Stimulated activated CD8-positive, alpha-beta memory T cell treated with anti-CD3 and anti-CD28 coated beads, Interleukin-7, amount 100 ng/mL, for 24 hours (primary cell): ENCODE data around the gene FAM228B.

Experiments
- DNase-seq: peaks from one replicate; pipeline ENCODE4 v3.0.0-alpha.2; 2020; ENCODE audit warnings: low read depth

FAM228B gene

DNA sequence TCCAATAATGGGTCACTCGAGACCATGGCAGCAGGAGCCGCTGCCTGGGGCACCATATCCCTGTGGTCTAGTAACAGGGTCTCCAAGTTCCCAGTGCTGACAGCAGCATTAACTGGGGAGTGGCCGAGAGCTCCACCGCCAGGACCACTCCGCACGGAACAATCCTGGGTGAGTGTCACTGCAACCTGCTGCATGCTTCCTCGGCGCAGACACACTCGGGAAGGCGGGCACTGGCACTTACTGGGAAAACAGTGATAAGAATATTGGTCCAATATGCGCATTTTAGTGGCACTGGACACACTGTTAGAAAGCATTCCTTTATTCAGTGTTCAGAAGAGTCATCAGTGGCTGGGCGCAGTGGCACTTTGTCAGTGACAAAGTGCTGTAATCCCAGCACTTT lies 81.2 kb downstream of the FAM228B start:
- no peak for DNase-seq

DNA sequence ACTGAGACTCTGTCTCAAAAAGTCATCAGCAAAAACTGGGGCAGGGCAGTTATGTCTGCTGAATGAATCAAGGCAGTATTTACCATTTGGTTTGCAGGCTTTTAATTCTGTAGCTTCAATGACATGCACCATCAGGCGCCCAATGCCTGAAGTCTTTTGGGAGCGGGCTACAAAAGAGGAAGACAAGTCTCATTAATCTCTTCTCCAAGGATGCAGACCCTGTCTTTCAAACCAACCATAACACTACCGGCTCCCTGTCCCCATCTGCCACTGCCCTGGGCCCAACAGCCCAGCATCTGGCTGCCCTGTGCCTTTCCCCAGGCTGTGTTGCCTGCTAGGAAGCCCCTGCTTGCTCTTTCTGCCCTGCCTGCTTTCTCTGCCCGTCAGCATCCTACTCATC lies 81.9 kb downstream of the FAM228B start:
- DNase-seq: no peak

DNA sequence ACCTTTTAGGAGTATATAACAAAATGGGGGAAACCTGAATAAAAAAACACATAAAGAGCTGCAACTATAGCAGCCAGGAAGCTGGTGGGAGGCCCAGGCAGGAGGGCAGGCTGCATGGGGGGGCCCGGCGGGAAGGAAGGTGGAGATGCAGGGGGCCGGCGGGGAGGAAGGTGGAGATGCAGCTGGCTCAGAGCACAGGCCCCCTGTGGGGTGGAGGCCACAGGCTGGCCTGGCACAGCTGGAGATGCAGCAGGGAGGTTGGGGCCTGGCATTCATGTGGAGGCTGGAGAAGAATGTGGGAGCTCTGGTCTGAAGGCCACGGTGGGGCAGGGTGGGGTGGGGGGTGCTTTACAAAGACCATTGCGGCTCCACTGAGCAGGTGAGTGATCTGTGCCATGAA lies 83.0 kb downstream of the FAM228B start:
- DNase-seq: no peak

- DNase-seq: no peak
Measured at GRCh38 chr2:24206714-24207113, 83.4 kb downstream of the FAM228B start.

DNA sequence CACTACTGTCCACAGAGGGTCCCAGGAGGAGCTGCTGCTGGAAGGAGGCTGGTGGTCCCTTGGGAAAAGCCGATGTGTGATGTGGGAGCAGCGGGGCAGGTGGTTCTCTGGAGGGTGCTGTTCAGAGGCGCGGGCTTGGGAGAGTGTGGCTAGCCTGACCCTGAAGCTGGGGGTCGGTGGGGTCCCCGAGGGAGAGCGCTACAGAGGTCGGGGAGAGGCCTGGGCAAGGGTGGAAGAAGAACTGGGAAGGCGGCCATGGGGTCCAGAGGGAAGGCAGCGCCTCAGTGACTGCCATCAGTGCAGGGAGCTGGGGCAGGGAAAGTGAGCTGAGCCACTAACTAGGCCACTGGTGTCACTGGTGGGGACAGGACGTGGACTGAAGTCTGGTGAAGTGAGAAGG lies 84.1 kb downstream of the FAM228B start:
- no peak for DNase-seq

DNA sequence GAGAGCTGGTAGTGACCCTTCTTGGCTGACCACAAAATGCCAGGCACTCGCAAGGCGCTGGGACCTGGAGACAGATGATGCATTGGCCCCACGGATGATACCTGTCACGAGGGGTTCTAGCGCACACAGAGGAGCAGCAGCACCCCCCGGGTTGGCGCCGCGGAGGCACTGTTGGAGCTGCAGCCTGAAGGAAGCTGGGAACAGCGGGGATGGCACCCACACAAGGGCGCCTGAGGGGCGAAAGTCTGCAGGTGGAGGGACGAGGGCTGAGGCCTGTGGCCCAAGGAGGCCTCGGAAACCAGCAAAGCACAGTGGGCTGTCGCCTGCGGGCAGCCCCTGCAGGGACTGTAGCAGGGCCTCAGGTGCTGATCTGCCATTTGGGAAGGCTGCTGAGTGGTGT lies 85.2 kb downstream of the FAM228B start:
- no peak for DNase-seq

DNA sequence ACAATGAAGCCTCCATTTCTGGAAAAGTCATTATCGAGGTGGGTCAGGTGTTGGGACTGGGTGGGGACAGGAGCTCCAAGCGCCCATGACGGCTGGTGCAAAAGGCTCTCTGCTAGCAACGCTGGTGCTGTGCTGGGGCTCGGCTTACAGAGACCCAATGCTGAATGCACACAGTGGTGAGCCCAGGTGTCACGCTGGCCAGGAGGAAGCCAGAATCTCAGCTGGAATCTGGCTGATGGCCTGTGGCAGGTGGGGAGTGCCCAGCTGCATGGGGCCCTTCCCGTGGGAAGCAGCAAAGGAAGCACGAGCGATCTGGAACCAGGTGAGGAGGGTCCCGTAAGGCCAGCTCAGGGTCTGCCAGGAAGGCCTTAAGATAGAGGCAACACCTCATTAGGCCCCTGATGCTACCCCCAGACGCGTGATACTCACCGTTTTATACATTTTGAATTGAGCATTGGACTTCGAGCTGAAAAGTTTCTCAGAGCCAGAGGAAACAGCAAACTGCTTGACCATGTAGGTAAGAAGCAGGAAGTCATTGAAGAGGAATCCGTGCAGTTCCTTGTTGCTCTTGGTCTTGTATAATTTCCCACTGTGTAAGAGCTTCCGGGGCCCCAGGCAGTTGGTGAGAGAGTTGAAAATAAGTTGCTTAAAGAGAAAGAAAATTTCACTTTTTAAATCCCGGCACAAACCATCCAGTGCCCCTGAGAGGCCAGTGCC lies 86.3 kb downstream of the FAM228B start:
- DNase-seq: no peak

- no peak for DNase-seq
Measured at GRCh38 chr2:24210106-24210455, 86.8 kb downstream of the FAM228B start.

GRCh38 chr2:24210723-24211122 lies 87.5 kb downstream of the FAM228B start:
- DNase-seq: no peak

- DNase-seq: no peak
Measured at GRCh38 chr2:24211408-24211807, 88.1 kb downstream of the FAM228B start.

DNA sequence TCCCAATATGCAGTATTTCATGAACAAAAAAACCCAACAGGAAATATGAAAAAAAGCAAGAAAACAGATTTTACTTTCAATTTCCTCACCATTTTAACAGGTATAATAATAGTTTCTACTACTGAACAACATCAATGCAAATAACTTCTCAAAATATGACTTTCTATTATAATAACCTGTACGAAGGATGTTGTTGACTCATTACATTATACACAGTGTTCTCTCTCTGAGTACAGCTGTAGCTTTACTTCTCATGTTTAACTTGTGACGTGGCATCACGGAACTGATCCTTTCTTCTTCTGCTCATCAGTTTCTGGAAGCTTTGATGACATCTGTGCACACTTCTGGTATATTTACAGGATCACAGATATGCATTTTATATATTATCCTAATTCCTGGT lies 91.6 kb downstream of the FAM228B start:
- DNase-seq: no peak
